ES-I3 (cell line): Measurements from ENCODE around the gene RTRAF.

Experiments
- H3K36me3 ChIP-seq: 2 replicates; pipeline ENCODE4 v1.6.1; 2013; ENCODE audit warnings: mild to moderate bottlenecking, low read length, control low read depth, moderate library complexity; ENCODE audit not compliant: insufficient read depth
- H3K4me1 ChIP-seq: 2 replicates; pipeline ENCODE4 v1.6.1; 2013; ENCODE audit warnings: mild to moderate bottlenecking, control low read depth, low read length; ENCODE audit not compliant: insufficient read depth
- H3K9ac ChIP-seq: 2 replicates; pipeline ENCODE4 v1.6.1; 2013; ENCODE audit warnings: low read depth, mild to moderate bottlenecking, low read length, moderate library complexity
- H3K9me3 ChIP-seq: 2 replicates; pipeline ENCODE4 v1.6.1; 2013; ENCODE audit warnings: mild to moderate bottlenecking, low read length, moderate library complexity; ENCODE audit not compliant: control insufficient read depth, insufficient read depth

The RTRAF gene

DNA sequence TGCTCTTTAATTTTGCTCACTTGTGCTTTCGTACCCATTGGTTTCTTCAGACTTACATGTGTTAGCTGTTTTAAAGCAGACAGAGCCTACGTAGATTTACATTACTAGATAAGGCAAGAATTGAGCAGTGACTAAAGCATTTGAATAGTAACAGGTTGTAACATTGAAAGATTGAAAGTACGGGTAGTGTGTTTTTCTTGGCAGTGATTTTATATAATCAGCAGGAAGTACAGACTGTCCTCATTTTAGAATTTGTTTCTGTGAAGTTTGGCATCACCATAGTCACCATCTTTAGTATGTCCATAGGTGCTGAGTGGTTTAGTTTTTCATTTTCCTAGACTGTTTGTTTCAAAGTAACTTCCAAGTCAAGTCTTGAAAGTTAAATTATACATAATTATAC lies 14.0 kb downstream of the RTRAF start:
- no peak overlapping the region for H3K9ac ChIP-seq
- peaks cover 12% of the 10 kb centered on the region; the same call in 1 of the 2 replicates for H3K4me1 ChIP-seq
- H3K36me3 ChIP-seq: peaks cover 35% of the 10 kb centered on the region
- H3K9me3 ChIP-seq: no peaks in the 10 kb centered on the region

- Histone ChIP-seq H3K4me1 (peaks cover 12% of the 10 kb centered on the region; the same call in 1 of the 2 replicates), H3K9me3 (no peaks in the 10 kb centered on the region), H3K9ac (no peak overlapping the region), H3K36me3 (peaks cover 43% of the 10 kb centered on the region)
Measured at GRCh38 chr14:52005625-52006024, 16.3 kb downstream of the RTRAF start.

GRCh38 chr14:52006361-52006760 lies 17.0 kb downstream of the RTRAF start:
- H3K36me3 ChIP-seq: peaks cover 45% of the 10 kb centered on the region

GRCh38 chr14:52007211-52007610 lies 17.9 kb downstream of the RTRAF start:
- Histone ChIP-seq H3K9me3 (no peaks in the 10 kb centered on the region), H3K36me3 (peaks cover 45% of the 10 kb centered on the region), H3K9ac (no peak overlapping the region), H3K4me1 (peaks cover 12% of the 10 kb centered on the region; the same call in 1 of the 2 replicates)

More at GRCh38 chr14:52006361-52006760, 17.0 kb downstream of the RTRAF start:
- Histone ChIP-seq H3K9me3 (no peaks in the 10 kb centered on the region), H3K4me1 (peaks cover 12% of the 10 kb centered on the region; the same call in 1 of the 2 replicates), H3K9ac (no peak overlapping the region)

GRCh38 chr14:52007637-52008036 lies 18.3 kb downstream of the RTRAF start:
- H3K9me3 ChIP-seq: no peaks in the 10 kb centered on the region
- peaks cover 15% of the 10 kb centered on the region for H3K4me1 ChIP-seq
- H3K9ac ChIP-seq: no peak overlapping the region
- H3K36me3 ChIP-seq: peaks cover 42% of the 10 kb centered on the region

DNA sequence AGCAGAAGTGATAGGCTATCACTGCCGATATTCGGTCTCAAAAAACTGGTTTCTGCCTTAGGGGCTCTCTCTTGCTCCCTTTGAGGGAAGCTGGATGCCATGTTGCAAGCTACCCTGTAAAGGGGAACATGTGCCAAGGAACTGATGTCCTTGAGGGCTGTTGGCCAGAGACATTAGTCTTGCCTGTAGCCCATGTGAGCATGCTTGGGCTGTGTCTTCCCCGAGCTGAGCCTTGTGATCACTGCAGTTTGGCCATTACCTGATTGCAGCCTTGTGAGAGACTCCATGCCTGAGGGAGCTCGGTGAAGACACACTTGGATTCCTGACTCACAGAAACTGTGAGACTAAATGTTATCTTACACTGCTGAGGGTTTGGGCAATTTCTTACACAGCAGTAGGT lies 18.8 kb downstream of the RTRAF start:
- Histone ChIP-seq H3K36me3 (peaks cover 38% of the 10 kb centered on the region), H3K9me3 (no peaks in the 10 kb centered on the region), H3K9ac (no peak overlapping the region), H3K4me1 (peaks cover 20% of the 10 kb centered on the region)

- Histone ChIP-seq H3K36me3 (peaks cover 36% of the 10 kb centered on the region), H3K4me1 (peaks cover 29% of the 10 kb centered on the region), H3K9ac (no peak overlapping the region), H3K9me3 (no peaks in the 10 kb centered on the region)
Measured at GRCh38 chr14:52010173-52010693, 20.9 kb downstream of the RTRAF start.

- no peak overlapping the region for H3K9ac ChIP-seq
- H3K36me3 ChIP-seq: peaks cover 26% of the 10 kb centered on the region
- no peaks in the 10 kb centered on the region for H3K9me3 ChIP-seq
- H3K4me1 ChIP-seq: peaks cover 25% of the 10 kb centered on the region
Measured at GRCh38 chr14:52011523-52011922, 22.2 kb downstream of the RTRAF start.

GRCh38 chr14:52012635-52013034 lies 23.3 kb downstream of the RTRAF start:
- peaks cover 25% of the 10 kb centered on the region for H3K36me3 ChIP-seq
- H3K9ac ChIP-seq: no peak overlapping the region
- H3K9me3 ChIP-seq: no peaks in the 10 kb centered on the region
- peaks cover 18% of the 10 kb centered on the region for H3K4me1 ChIP-seq

DNA sequence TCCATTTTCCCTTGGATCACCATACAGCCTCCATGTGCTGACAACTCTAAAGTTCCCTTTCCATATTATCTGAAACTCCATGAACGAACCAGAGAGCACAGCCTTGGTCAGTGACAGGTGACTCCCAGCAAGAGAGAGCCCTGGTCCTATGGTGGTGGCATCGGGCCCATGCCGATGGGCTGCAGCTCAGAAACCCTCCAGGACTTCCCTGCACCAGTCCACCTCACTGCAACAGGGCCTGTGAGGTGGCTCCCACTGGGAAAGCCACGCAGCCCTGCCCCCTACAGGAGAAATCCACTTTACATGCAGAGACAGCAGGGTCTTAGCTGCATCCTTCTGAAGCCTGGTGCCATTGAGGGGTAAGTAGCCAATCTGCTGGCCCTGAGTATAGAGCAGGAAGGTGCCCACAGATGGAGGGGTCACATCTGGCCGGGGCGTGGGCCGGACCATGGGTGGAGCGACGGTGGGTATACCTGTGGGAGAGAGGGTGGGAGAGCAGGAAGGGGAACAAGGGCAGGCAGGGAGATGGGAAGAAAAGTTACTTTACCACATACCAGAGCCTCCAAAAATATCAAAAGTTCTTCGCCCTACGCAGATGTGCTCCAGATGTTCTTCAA lies 24.7 kb downstream of the RTRAF start:
- Histone ChIP-seq H3K36me3 (peaks cover 13% of the 10 kb centered on the region), H3K4me1 (peaks cover 18% of the 10 kb centered on the region), H3K9ac (no peak overlapping the region), H3K9me3 (no peaks in the 10 kb centered on the region)

GRCh38 chr14:52014601-52015267 lies 25.4 kb downstream of the RTRAF start:
- H3K4me1 ChIP-seq: peaks cover 18% of the 10 kb centered on the region
- H3K9me3 ChIP-seq: no peaks in the 10 kb centered on the region
- peaks cover 12% of the 10 kb centered on the region for H3K36me3 ChIP-seq
- H3K9ac ChIP-seq: no peak overlapping the region

GRCh38 chr14:52015411-52016030 lies 26.2 kb downstream of the RTRAF start:
- no peaks in the 10 kb centered on the region for H3K9me3 ChIP-seq
- no peak overlapping the region for H3K9ac ChIP-seq
- H3K36me3 ChIP-seq: peaks cover 7% of the 10 kb centered on the region; the same call in 1 of the 2 replicates
- peaks cover 22% of the 10 kb centered on the region for H3K4me1 ChIP-seq

DNA sequence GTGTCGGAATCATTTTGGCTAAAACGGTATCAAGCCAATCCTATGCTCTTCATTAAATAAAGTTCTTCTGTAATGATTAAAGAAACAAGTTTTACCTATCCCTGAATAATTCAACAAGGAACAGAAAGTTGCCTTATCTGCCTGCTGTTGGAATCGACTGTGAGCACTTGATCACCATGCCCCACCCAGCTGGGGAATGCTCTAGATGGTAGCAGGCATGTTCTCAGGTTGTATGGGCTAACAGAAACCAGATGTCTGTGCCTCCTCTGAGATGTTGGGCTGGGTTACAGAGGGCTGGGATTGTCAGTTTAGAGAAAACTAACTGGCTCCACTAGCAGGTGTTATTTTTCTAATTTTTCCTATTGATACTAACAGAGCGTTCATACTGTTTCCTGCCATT lies 28.9 kb downstream of the RTRAF start:
- Histone ChIP-seq H3K4me1 (peaks cover 33% of the 10 kb centered on the region), H3K36me3 (no peaks in the 10 kb centered on the region), H3K9ac (no peak overlapping the region), H3K9me3 (no peaks in the 10 kb centered on the region)

DNA sequence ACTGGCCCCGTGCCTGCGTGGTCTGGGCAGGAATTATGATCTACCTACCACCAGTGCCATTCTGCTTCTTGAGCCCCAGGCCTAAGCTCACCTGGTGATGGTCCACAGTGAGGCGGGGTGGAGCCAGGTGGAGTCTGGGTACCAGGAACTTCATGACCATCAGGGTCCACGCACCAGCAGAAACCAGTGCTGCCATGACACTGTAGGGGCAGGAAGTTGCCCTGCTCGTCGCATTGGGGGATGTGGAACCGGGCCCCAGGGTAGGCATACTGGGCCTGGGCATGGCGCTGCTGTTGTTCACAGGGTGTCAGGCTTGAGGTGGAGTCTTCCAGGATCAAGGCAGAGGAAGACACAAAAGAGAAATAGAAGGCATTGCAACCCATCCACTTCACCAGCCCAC lies 29.6 kb downstream of the RTRAF start:
- Histone ChIP-seq H3K9me3 (no peaks in the 10 kb centered on the region), H3K36me3 (no peaks in the 10 kb centered on the region), H3K9ac (no peak overlapping the region), H3K4me1 (peaks cover 26% of the 10 kb centered on the region)
